Lower leg skin (tissue), 3 donors: ENCODE results near the gene SLC6A12.

Source experiments
- CTCF ChIP-seq, 3 donors: fragments of 450-650 bp; IDR thresholded peaks; one replicate each; pipeline ENCODE4 v1.5.1; 2016; ENCODE audit warnings: antibody characterized with exemption in 3 of 3, mild to moderate bottlenecking in 3 of 3, moderate library complexity in 2 of 3
- POLR2A ChIP-seq, 2 donors: fragments of 450-650 bp; IDR thresholded peaks; one replicate each; pipeline ENCODE4 v1.6.1; 2016 to 2017; ENCODE audit warnings: antibody characterized with exemption in 2 of 2, mild to moderate bottlenecking in 1 of 2, moderate library complexity in 1 of 2

GRCh38 chr12:209851-210250 is 4.1 kb downstream of the SLC6A12 start:
- TF ChIP-seq POLR2A (IDR thresholded peaks at IDR 0.05) (no peak), CTCF (IDR thresholded peaks at IDR 0.05) (no peak)
